AG04450 (cell line): Measurements from ENCODE around the gene KNSTRN. TPM values are rescaled to one million over a fixed set of nuclear protein-coding genes. Genes with fewer than 3 reads are reported as not detected.

Experiments
- CTCF ChIA-PET: fragments of 300-600, 350-600 bp; formaldehyde crosslinking; extraction: SDS; loops from one replicate; lab custom pipeline; 2022; ENCODE audit warnings: antibody characterized with exemption, inconsistent platforms; lab: Charles Lee
- POLR2A ChIA-PET: fragments of 350-600 bp; formaldehyde crosslinking; extraction: SDS; loops from one replicate; lab custom pipeline; 2021; ENCODE audit warnings: antibody characterized with exemption, inconsistent platforms; lab: Yijun Ruan, JAX
- DNase-seq: peaks from one replicate; pipeline ENCODE4 v3.0.0-alpha.2; 2011; ENCODE audit warnings: low read depth, low spot score
- H3K27ac ChIP-seq: one replicate; pipeline ENCODE4 v1.5.1; 2012; ENCODE audit warnings: low read depth, low read length, control low read depth
- H3K27me3 ChIP-seq: one replicate; pipeline ENCODE4 v1.6.0; 2012; ENCODE audit warnings: low read length; ENCODE audit not compliant: control insufficient read depth, insufficient read depth
- H3K4me3 ChIP-seq: 2 replicates; pipeline ENCODE4 v1.5.1; 2011; ENCODE audit warnings: mild to moderate bottlenecking, low read depth, low read length, control low read depth
- H3K9me3 ChIP-seq: 2 replicates; pipeline ENCODE4 v1.5.1; 2012; ENCODE audit warnings: low read length; ENCODE audit not compliant: control insufficient read depth, insufficient read depth
- polyA plus RNA-seq: library from polyadenylated mRNA; depleted of rRNA; stranded (reverse); fragments of >200 nt; gene quantifications from 2 replicates; pipeline ENCODE4 v1.2.3, GENCODE V29; 2011
- TF ChIP-seq, protein P1 (sequence below): IDR thresholded peaks from 2 replicates; pipeline ENCODE4 v1.5.1; 2011; ENCODE audit warnings: low read depth, low read length, control low read depth, inconsistent platforms

KNSTRN gene
- polyA plus RNA-seq, 1 experiment, result 18.2 TPM

DNA sequence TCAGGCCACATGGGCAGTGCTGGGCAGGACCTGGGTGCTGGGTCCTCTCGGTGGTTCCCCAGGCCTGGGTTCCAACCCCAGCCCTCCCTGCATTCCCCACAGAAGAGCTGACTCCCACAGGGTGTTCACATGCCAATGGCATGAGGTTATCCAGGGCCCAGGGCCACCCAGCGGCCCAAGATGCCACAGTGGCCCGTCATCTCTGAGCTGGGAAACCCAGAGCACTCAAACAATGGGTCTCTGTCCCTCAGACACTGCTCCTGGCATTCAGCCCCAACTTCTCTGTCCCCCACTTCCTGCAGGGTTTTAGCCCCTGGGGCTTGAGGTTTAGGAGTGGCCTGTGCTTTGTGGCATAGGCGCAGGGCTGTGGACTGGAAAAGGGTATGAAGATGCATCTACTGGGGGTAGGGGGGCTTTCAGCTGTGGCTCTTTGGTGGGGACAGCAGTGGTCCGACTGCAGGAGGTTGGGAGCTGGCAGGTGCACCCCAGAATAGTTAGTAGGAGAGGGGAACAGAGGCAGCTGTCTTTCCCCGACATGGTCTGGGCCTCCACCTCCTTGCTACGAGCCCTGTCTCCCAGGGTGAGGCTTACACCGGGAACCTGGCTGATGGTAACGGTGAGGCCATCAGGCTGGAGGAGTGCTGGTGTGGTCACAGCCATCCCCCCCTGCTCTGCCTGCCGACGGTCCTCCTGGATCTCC, 43.5 kb upstream of the KNSTRN start:
- Histone ChIP-seq H3K27me3 (no peaks in the 10 kb centered on the region), H3K27ac (peak overlapping the region; percentile 97), H3K4me3 (peak overlapping the region; percentile 70), H3K9me3 (no peaks in the 10 kb centered on the region)
- ChIA-PET POLR2A (interaction anchor here (0.7 to 4.9 kb wide), 5 partner anchors 11 to 145 kb away, joined by 3 to 101 read pairs (median 8); partner anchors contain the start of gene INAFM2), CTCF (interaction anchor here (0.7 to 8.6 kb wide), 10 partner anchors 10 to 84 kb away, joined by 3 to 85 read pairs (median 8); partner anchors contain the start of genes INAFM2 and IVD)
- TF ChIP-seq, protein P1, sequence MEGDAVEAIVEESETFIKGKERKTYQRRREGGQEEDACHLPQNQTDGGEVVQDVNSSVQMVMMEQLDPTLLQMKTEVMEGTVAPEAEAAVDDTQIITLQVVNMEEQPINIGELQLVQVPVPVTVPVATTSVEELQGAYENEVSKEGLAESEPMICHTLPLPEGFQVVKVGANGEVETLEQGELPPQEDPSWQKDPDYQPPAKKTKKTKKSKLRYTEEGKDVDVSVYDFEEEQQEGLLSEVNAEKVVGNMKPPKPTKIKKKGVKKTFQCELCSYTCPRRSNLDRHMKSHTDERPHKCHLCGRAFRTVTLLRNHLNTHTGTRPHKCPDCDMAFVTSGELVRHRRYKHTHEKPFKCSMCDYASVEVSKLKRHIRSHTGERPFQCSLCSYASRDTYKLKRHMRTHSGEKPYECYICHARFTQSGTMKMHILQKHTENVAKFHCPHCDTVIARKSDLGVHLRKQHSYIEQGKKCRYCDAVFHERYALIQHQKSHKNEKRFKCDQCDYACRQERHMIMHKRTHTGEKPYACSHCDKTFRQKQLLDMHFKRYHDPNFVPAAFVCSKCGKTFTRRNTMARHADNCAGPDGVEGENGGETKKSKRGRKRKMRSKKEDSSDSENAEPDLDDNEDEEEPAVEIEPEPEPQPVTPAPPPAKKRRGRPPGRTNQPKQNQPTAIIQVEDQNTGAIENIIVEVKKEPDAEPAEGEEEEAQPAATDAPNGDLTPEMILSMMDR, result no peak
- peak; percentile 74 for DNase-seq

DNA sequence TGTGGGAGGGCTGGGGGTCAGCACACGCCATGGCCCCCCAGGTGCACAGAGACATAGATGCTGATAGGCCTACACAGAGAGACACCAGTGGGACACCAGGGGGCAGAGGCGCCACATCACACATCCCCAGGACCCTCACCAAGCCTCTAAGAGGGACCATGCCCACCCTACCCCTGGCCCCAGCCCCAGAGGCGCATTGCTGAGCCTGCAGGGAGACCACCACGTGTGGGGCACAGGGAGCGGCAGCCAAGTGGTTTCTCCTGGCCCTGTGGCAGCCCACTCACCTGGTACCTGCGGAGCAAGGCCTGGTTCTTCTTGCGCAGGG, 42.9 kb upstream of the KNSTRN start:
- CTCF ChIA-PET, result interaction anchor here (0.6 to 8.6 kb wide), 8 partner anchors 11 to 84 kb away, joined by 3 to 85 read pairs (median 8); partner anchors contain the start of genes INAFM2 and IVD
- no peak for DNase-seq
- H3K27me3 ChIP-seq, result no peaks in the 10 kb centered on the region
- H3K9me3 ChIP-seq, result no peaks in the 10 kb centered on the region
- H3K4me3 ChIP-seq, result peak overlapping the region; percentile 70
- POLR2A ChIA-PET, result interaction anchor here (1.1 to 4.9 kb wide), 4 partner anchors 12 to 40 kb away, joined by 3 to 101 read pairs (median 12); partner anchors contain the start of gene INAFM2
- TF ChIP-seq, protein P1, result no peak; the same call in 1 of the 2 replicates
- peak overlapping the region; percentile 97 for H3K27ac ChIP-seq

DNA sequence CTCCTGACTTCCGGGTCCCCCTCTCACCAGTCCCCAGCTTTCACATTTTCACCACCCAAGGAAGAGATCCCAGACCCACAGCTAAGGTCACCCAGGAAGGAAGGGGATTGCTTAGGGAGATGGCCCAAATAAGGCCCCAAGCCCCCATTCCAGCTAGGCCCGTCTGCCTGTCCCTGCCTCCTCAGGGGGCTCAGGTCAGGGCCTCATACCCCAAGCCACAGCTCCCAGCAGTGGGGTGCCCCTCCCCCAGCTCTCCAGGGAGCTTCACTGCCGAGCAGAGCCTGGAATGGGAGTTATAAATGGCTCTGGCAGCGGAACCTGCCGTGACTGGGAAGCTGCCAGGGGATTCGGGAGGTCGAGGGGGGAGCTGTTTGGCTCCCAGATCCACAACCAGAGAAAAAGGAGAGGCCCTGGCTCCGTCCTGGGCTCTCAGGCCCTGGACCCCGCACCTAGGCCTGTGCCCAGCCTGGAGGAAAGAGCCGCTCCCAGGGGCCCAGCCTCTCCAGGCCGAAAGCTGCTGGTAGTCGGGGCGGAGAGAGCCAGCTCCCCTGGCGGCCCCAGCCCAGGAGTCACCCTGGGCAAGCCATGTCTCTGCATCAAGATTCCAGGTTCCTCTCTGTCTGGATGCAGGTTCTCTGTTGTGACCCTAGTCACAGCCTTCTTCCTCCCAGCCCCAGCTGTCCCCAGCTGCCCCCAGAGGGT, 42.3 kb upstream of the KNSTRN start:
- no peak for DNase-seq
- no peaks in the 10 kb centered on the region for H3K27me3 ChIP-seq
- POLR2A ChIA-PET, result interaction anchor here (0.7 to 4.9 kb wide), 6 partner anchors 12 to 49 kb away, joined by 3 to 101 read pairs (median 6); partner anchors contain the start of gene INAFM2
- CTCF ChIA-PET, result interaction anchor here (0.6 to 8.6 kb wide), 7 partner anchors 12 to 83 kb away, joined by 3 to 85 read pairs (median 10); partner anchors contain the start of genes INAFM2 and IVD
- peak overlapping the region; percentile 70 for H3K4me3 ChIP-seq
- TF ChIP-seq, protein P1, result no peak; the same call in 1 of the 2 replicates
- H3K27ac ChIP-seq, result peak overlapping the region; percentile 97
- H3K9me3 ChIP-seq, result no peaks in the 10 kb centered on the region

DNA sequence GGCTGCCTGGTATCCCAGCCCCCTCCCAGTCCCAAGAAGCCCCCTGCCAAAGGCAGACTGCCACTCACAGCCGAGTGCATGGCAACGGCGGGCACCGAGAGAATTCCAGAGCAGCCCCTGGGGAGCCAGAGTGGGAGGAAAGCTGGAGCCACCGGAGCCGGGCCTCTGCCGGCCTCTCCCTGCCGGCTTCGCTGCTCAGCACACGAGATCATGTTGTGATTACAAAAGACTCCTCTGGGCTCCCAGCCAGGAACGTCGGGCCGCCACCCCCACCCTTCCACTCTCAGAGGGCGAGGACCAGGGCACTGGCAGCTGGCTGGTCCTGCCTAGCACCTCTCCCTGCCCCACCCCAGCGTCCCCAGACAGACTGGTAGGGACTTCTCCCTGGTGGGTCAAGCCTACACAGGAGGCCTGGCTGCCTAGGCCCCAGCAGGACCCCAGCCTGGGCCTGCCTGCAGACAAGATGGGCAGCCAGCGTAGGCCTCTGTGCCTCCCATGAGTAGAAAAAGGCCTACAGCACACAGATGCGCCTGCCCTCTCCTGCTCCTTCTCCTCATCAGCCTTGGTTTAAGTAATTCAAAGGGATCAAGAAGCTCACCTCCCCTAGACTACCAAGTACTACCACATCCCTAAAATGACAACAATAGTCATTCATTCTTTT, 41.7 kb upstream of the KNSTRN start, which contains the start of gene CCDC9B:
Gene CCDC9B, minus strand, starts transcription at position 200 of the 661 bp plus-strand sequence. Its CDS starts 120 bp downstream, at position 80.
- POLR2A ChIA-PET, result interaction anchor here (0.6 to 4.9 kb wide), 7 partner anchors 11 to 253 kb away, joined by 3 to 101 read pairs (median 5); partner anchors contain the start of gene INAFM2
- TF ChIP-seq, protein P1, result no peak
- Histone ChIP-seq H3K27me3 (no peaks in the 10 kb centered on the region), H3K9me3 (no peaks in the 10 kb centered on the region), H3K4me3 (peak within 1 kb of the TSS; percentile 70), H3K27ac (peak within 1 kb of the TSS; percentile 97)
- DNase-seq, result no peak
- CTCF ChIA-PET, result interaction anchor here (1.0 to 8.6 kb wide), 6 partner anchors 12 to 249 kb away, joined by 3 to 85 read pairs (median 9); partner anchors contain the start of gene INAFM2
